ENCODE data around the gene TMPRSS4. TPM values are rescaled to one million over a fixed set of nuclear protein-coding genes. Genes with fewer than 3 reads are reported as not detected.

TMPRSS4 gene
- total and polyA plus RNA-seq, 2 experiments from 2014 or later, result not detected

DNA sequence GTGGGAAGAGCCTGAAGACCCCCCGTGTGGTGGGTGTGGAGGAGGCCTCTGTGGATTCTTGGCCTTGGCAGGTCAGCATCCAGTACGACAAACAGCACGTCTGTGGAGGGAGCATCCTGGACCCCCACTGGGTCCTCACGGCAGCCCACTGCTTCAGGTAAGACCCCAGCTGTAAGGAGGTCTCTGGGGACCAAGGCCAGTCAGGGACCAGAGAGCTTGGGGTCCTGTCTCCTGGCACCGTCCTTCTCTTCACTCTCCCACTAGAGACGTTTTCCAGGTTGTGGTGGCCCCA, 34.8 kb downstream of the TMPRSS4 start:
- no peak for TF ChIP-seq EZH2 (IDR thresholded peaks at IDR 0.05; ENCODE audit: insufficient read depth, poor library complexity, severe bottlenecking)
- TF ChIP-seq EZH2phosphoT487 (IDR thresholded peaks at IDR 0.05; ENCODE audit: insufficient read depth, low read depth), result no peak
- Histone ChIP-seq H3K9me2 (ENCODE audit: insufficient read depth) (no peaks in the 10 kb centered on the region), H3K9ac (no peak overlapping the region), H3K9me3 (ENCODE audit: low read depth) (no peaks in the 10 kb centered on the region), H3K36me3 (ENCODE audit: low read depth) (no peaks in the 10 kb centered on the region), H3K79me2 (ENCODE audit: insufficient read depth) (no peaks in the 10 kb centered on the region), H3F3A (ENCODE audit: insufficient read depth) (no peaks in the 10 kb centered on the region), H2AFZ (no peak overlapping the region), H3K27me3 (replicated peaks; ENCODE audit: insufficient read depth) (no peaks in the 10 kb centered on the region), H4K20me1 (ENCODE audit: insufficient read depth) (no peaks in the 10 kb centered on the region), H3K27ac (no peak overlapping the region), H3K4me3 (no peak overlapping the region), H3K4me2 (ENCODE audit: unreplicated experiment) (no peak overlapping the region), H3K4me1 (ENCODE audit: insufficient read depth) (no peaks in the 10 kb centered on the region)
- DNase-seq, result no peak
- in situ Hi-C loops (cut with MboI), result no loop called here
- 48% methylated on average over 5 to 6 of the region's 6 CpGs for WGBS, 2 experiments (ENCODE audit: low coverage in 1 of 2, low lambda C conversion rate in 2 of 2, missing lambda C conversion rate in 2 of 2)

DNA sequence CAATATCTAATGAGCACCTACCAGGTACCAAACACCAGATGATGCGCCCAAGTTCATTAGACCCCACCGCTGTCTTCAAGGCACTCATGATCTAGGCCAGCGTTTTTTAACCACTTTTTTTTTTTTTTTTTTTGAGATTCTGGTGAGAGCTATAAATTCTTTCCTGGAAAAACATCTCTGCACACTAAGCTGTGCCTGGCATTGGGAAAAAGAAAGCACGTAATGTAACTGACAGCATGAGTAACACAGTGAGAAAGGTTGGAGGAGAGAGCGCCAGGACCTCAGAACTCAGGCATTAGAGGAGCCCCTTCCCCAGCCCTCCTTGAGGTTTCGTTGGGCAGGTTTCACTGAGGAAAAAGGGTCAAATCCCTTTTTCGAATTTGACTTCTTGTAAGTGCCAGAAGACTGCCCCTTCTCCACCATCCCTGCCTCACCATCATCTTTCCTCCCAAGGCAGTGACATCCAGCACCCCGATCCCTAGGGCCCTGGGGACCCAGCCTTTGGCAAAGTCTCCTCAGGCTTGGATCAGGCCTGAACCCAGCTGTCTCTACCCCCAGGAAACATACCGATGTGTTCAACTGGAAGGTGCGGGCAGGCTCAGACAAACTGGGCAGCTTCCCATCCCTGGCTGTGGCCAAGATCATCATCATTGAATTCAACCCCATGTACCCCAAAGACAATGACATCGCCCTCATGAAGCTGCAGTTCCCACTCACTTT, 36.0 kb downstream of the TMPRSS4 start:
- Histone ChIP-seq H3K9me3 (ENCODE audit: low read depth) (no peaks in the 10 kb centered on the region), H3K9me2 (ENCODE audit: insufficient read depth) (no peaks in the 10 kb centered on the region), H3F3A (ENCODE audit: insufficient read depth) (no peaks in the 10 kb centered on the region), H3K27me3 (replicated peaks; ENCODE audit: insufficient read depth) (no peaks in the 10 kb centered on the region), H4K20me1 (ENCODE audit: insufficient read depth) (no peaks in the 10 kb centered on the region), H2AFZ (no peak overlapping the region), H3K27ac (no peak overlapping the region), H3K79me2 (ENCODE audit: insufficient read depth) (no peaks in the 10 kb centered on the region), H3K4me1 (ENCODE audit: insufficient read depth) (no peaks in the 10 kb centered on the region), H3K9ac (no peak overlapping the region), H3K4me2 (ENCODE audit: unreplicated experiment) (no peak overlapping the region), H3K36me3 (ENCODE audit: low read depth) (no peaks in the 10 kb centered on the region), H3K4me3 (no peak overlapping the region)
- WGBS, 2 experiments (ENCODE audit: low coverage in 1 of 2, low lambda C conversion rate in 2 of 2, missing lambda C conversion rate in 2 of 2), result 49 to 53% methylated on average over 11 of the region's 11 CpGs
- in situ Hi-C loops (cut with MboI), result no loop called here
- DNase-seq, result no peak
- no peak for TF ChIP-seq EZH2 (IDR thresholded peaks at IDR 0.05; ENCODE audit: insufficient read depth, poor library complexity, severe bottlenecking)
- TF ChIP-seq EZH2phosphoT487 (IDR thresholded peaks at IDR 0.05; ENCODE audit: insufficient read depth, low read depth), result no peak

DNA sequence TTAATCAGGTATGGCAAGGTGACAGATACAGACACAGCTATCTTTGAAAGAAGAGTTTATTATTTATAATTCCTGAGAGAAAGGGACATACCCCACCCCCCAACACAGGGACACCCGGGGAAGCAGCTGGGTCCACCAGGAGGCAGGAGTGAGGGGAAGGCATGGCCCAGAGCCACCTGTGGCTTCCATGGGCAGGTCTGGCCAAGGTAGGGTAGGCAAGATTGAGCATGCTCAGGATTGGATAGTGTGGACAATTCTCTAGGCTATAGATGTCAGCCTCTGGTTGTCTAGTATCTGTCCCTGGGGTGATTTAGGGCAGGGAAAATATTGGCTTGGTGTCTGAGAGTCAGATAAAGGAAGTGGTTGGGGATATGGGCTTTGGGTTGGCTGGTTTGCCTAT, 37.4 kb downstream of the TMPRSS4 start:
- Histone ChIP-seq H3K4me1 (ENCODE audit: insufficient read depth) (no peaks in the 10 kb centered on the region), H3K4me3 (no peak overlapping the region), H3K27me3 (replicated peaks; ENCODE audit: insufficient read depth) (peaks cover 2% of the 10 kb centered on the region; the same call in 1 of the 2 replicates), H3K4me2 (ENCODE audit: unreplicated experiment) (no peak overlapping the region), H3K27ac (no peak overlapping the region), H3K9me2 (ENCODE audit: insufficient read depth) (no peaks in the 10 kb centered on the region), H3K36me3 (ENCODE audit: low read depth) (no peaks in the 10 kb centered on the region), H3K9ac (no peak overlapping the region), H4K20me1 (ENCODE audit: insufficient read depth) (no peaks in the 10 kb centered on the region), H3F3A (ENCODE audit: insufficient read depth) (no peaks in the 10 kb centered on the region), H2AFZ (no peak overlapping the region), H3K79me2 (ENCODE audit: insufficient read depth) (no peaks in the 10 kb centered on the region), H3K9me3 (ENCODE audit: low read depth) (no peaks in the 10 kb centered on the region)
- in situ Hi-C loops (cut with MboI), result no loop called here
- no peak for DNase-seq
- no peak for TF ChIP-seq EZH2 (IDR thresholded peaks at IDR 0.05; ENCODE audit: insufficient read depth, poor library complexity, severe bottlenecking)
- TF ChIP-seq EZH2phosphoT487 (IDR thresholded peaks at IDR 0.05; ENCODE audit: insufficient read depth, low read depth), result no peak
- WGBS, 2 experiments (ENCODE audit: low coverage in 1 of 2, low lambda C conversion rate in 2 of 2, missing lambda C conversion rate in 2 of 2), result 0 to 5% methylated on average over 1 of the region's 1 CpG

DNA sequence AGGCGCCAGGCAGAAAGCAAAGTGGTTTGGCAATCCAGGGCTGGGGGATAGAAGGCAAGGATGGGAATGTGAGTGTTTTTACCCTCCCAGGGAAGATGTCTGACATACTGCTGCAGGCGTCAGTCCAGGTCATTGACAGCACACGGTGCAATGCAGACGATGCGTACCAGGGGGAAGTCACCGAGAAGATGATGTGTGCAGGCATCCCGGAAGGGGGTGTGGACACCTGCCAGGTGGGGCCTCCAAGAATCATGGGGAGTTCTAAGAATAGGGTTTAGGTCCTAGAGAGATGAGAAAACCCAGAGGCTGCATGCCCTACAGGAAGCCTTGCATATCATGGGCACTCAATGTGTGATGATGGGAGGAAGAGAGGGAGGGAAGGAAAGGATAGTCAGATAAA, 38.2 kb downstream of the TMPRSS4 start:
- H2AFZ ChIP-seq, result no peak overlapping the region
- H3K4me1 ChIP-seq (ENCODE audit: insufficient read depth), result no peaks in the 10 kb centered on the region
- H3K9ac ChIP-seq, result no peak overlapping the region
- no peaks in the 10 kb centered on the region for H3K36me3 ChIP-seq (ENCODE audit: low read depth)
- no peaks in the 10 kb centered on the region for H3K9me3 ChIP-seq (ENCODE audit: low read depth)
- no peaks in the 10 kb centered on the region for H3K9me2 ChIP-seq (ENCODE audit: insufficient read depth)
- no peak for DNase-seq
- no peak for TF ChIP-seq EZH2 (IDR thresholded peaks at IDR 0.05; ENCODE audit: insufficient read depth, poor library complexity, severe bottlenecking)
- no peak for TF ChIP-seq EZH2phosphoT487 (IDR thresholded peaks at IDR 0.05; ENCODE audit: insufficient read depth, low read depth)
- 67 to 70% methylated on average over 7 of the region's 7 CpGs for WGBS, 2 experiments (ENCODE audit: low coverage in 1 of 2, low lambda C conversion rate in 2 of 2, missing lambda C conversion rate in 2 of 2)
- in situ Hi-C loops (cut with MboI), result no loop called here
- H3K27ac ChIP-seq, result no peak overlapping the region
- no peaks in the 10 kb centered on the region for H3K79me2 ChIP-seq (ENCODE audit: insufficient read depth)
- no peak overlapping the region for H3K4me3 ChIP-seq
- H4K20me1 ChIP-seq (ENCODE audit: insufficient read depth), result no peaks in the 10 kb centered on the region
- H3K27me3 ChIP-seq (replicated peaks; ENCODE audit: insufficient read depth), result peaks cover 10% of the 10 kb centered on the region; the same call in 1 of the 2 replicates
- no peaks in the 10 kb centered on the region for H3F3A ChIP-seq (ENCODE audit: insufficient read depth)
- H3K4me2 ChIP-seq (ENCODE audit: unreplicated experiment), result no peak overlapping the region
